Measurements from ENCODE around the gene DNAH2.

The DNAH2 gene

GRCh38 chr17:7702776-7703175 lies 14.8 kb upstream of the DNAH2 start:
- no peak for DNase-seq (ENCODE audit: low read depth)

- DNase-seq (ENCODE audit: low read depth): no peak
Observed at GRCh38 chr17:7703584-7704479, 13.7 kb upstream of the DNAH2 start.

- no peak for DNase-seq (ENCODE audit: low read depth)
Observed at GRCh38 chr17:7704601-7705268, 12.8 kb upstream of the DNAH2 start, which contains the start of gene EFNB3. TSS of gene EFNB3 (plus strand) at chr17:7705202. CDS start at chr17:7705599, 397 bp downstream.

GRCh38 chr17:7705269-7706255 lies 12.0 kb upstream of the DNAH2 start:
- DNase-seq (ENCODE audit: low read depth): no peak

GRCh38 chr17:7706631-7707354 lies 10.8 kb upstream of the DNAH2 start:
- no peak for DNase-seq (ENCODE audit: low read depth)

GRCh38 chr17:7707446-7707845 lies 10.1 kb upstream of the DNAH2 start:
- DNase-seq (ENCODE audit: low read depth): no peak

- no peak for DNase-seq (ENCODE audit: low read depth)
Observed at GRCh38 chr17:7707858-7708750, 9.4 kb upstream of the DNAH2 start.

GRCh38 chr17:7709031-7709430 lies 8.5 kb upstream of the DNAH2 start:
- no peak for DNase-seq (ENCODE audit: low read depth)

GRCh38 chr17:7710301-7710700 lies 7.2 kb upstream of the DNAH2 start:
- DNase-seq (ENCODE audit: low read depth): no peak

GRCh38 chr17:7711051-7711755 lies 6.3 kb upstream of the DNAH2 start:
- no peak for DNase-seq (ENCODE audit: low read depth)

- DNase-seq (ENCODE audit: low read depth): no peak
Observed at GRCh38 chr17:7712111-7712771, 5.3 kb upstream of the DNAH2 start.

- DNase-seq (ENCODE audit: low read depth): no peak
Observed at GRCh38 chr17:7713782-7714181, 3.8 kb upstream of the DNAH2 start.

- no peak for DNase-seq (ENCODE audit: low read depth)
Observed at GRCh38 chr17:7714721-7715594, 2.6 kb upstream of the DNAH2 start.

- DNase-seq (ENCODE audit: low read depth): no peak
Observed at GRCh38 chr17:7715936-7716886, 1.3 kb upstream of the DNAH2 start.

GRCh38 chr17:7717756-7718350 lies 309 bp downstream of the DNAH2 start:
- no peak for DNase-seq (ENCODE audit: low read depth)

- no peak for DNase-seq (ENCODE audit: low read depth)
Observed at GRCh38 chr17:7719661-7720060, 2.1 kb downstream of the DNAH2 start.
